Measurements from ENCODE around the gene RRP7A.
"Not testable (repeated sequence)": the region's sequence is repeated elsewhere in the genome, so short reads cannot be mapped to it uniquely, and the experiment has no call there.

The RRP7A gene

GRCh38 chr22:42515896-42516295 lies 3.7 kb downstream of the RRP7A start:
- no peak for TF ChIP-seq YY1 (IDR thresholded peaks at IDR 0.05; ENCODE audit: insufficient read depth, insufficient read length)
- no peak for TF ChIP-seq SUZ12 (IDR thresholded peaks at IDR 0.05; ENCODE audit: extremely low read depth, insufficient read depth, insufficient read length)
- TF ChIP-seq ZNF274 (IDR thresholded peaks at IDR 0.05; ENCODE audit: low read depth, low read length): no peak
- Histone ChIP-seq H3K36me3 (ENCODE audit: insufficient read depth, insufficient read length, low read length) (peaks cover 46% of the 10 kb centered on the region), H3K9ac (ENCODE audit: insufficient read length, low read depth) (no peak overlapping the region), H3K27me3 (ENCODE audit: insufficient read depth, insufficient read length) (no peaks in the 10 kb centered on the region), H3K9me3 (ENCODE audit: insufficient read depth, low read length) (no peaks in the 10 kb centered on the region), H3K4me1 (ENCODE audit: insufficient read depth, insufficient read length) (peaks cover 3% of the 10 kb centered on the region), H3K4me3 (ENCODE audit: insufficient read length, low read depth) (no peak overlapping the region)
- DNase-seq (ENCODE audit: low read depth, low spot score): no peak

- not testable (repeated sequence) for H3K9ac ChIP-seq (ENCODE audit: insufficient read length, low read depth); DNase-seq (ENCODE audit: low read depth, low spot score); H3K9me3 ChIP-seq (ENCODE audit: insufficient read depth, low read length); H3K4me3 ChIP-seq (ENCODE audit: insufficient read length, low read depth); H3K27me3 ChIP-seq (ENCODE audit: insufficient read depth, insufficient read length); H3K4me1 ChIP-seq (ENCODE audit: insufficient read depth, insufficient read length)
- H3K36me3 ChIP-seq (ENCODE audit: insufficient read depth, insufficient read length, low read length): peaks cover 48% of the 10 kb centered on the region
These were observed 4.3 kb downstream of the RRP7A start for GRCh38 chr22:42515304-42515703.

DNA sequence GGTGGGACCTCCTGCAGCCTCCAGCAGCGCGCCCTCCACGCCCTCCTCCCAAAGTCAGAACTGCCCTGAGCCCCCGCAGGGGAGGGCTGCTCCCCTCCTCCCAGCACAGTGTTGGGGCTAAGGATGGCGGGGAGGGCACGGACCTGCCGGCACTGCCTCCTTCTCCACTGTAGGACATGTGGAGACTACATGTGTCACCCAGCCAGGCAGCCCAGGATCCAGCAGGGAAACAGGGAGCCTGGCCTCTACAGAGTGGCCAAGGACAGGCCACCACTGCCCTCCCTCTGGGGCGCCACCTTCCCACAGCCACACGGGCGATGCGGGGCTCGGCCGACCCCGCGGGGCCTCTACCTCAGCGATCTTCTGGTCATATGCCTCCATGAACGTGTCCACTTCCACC lies 5.3 kb downstream of the RRP7A start:
- not testable (repeated sequence) for H3K9me3 ChIP-seq (ENCODE audit: insufficient read depth, low read length); DNase-seq (ENCODE audit: low read depth, low spot score); H3K4me3 ChIP-seq (ENCODE audit: insufficient read length, low read depth); H3K9ac ChIP-seq (ENCODE audit: insufficient read length, low read depth); H3K27me3 ChIP-seq (ENCODE audit: insufficient read depth, insufficient read length); H3K4me1 ChIP-seq (ENCODE audit: insufficient read depth, insufficient read length)
- peaks cover 48% of the 10 kb centered on the region for H3K36me3 ChIP-seq (ENCODE audit: insufficient read depth, insufficient read length, low read length)

GRCh38 chr22:42512273-42512990 lies 7.2 kb downstream of the RRP7A start:
- DNase-seq (ENCODE audit: low read depth, low spot score); H3K27me3 ChIP-seq (ENCODE audit: insufficient read depth, insufficient read length); H3K9ac ChIP-seq (ENCODE audit: insufficient read length, low read depth); H3K4me1 ChIP-seq (ENCODE audit: insufficient read depth, insufficient read length); H3K4me3 ChIP-seq (ENCODE audit: insufficient read length, low read depth); H3K9me3 ChIP-seq (ENCODE audit: insufficient read depth, low read length): not testable (repeated sequence)
- peaks cover 43% of the 10 kb centered on the region for H3K36me3 ChIP-seq (ENCODE audit: insufficient read depth, insufficient read length, low read length)

DNA sequence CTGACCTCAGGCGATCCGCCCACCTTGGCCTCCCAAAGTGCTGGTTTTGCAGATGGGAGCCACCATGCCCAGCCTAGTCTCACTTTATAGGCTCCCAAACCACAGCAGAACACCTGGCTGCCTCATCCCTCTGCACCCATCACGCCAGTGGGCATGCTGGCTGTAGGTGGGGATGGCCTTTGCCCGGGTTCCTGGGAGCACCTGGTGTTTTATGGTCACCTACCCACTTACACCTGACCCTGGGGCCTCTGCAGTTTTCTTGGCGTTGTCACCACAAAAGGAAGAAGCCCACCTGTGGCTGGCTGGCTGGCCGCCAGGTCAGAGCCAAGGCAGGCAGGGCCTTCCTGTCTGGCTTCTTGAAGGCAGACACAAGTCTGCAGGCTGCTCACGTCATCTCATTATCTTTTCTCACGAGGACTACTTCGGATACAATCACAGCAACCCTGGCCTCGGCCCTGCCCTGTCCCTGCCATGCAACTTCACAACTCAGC lies 8.2 kb downstream of the RRP7A start:
- Histone ChIP-seq H3K4me1 (ENCODE audit: insufficient read depth, insufficient read length) (peaks cover 3% of the 10 kb centered on the region), H3K9me3 (ENCODE audit: insufficient read depth, low read length) (no peaks in the 10 kb centered on the region), H3K36me3 (ENCODE audit: insufficient read depth, insufficient read length, low read length) (peaks cover 39% of the 10 kb centered on the region), H3K9ac (ENCODE audit: insufficient read length, low read depth) (no peak overlapping the region), H3K27me3 (ENCODE audit: insufficient read depth, insufficient read length) (no peaks in the 10 kb centered on the region), H3K4me3 (ENCODE audit: insufficient read length, low read depth) (no peak overlapping the region)
- TF ChIP-seq YY1 (IDR thresholded peaks at IDR 0.05; ENCODE audit: insufficient read depth, insufficient read length) (no peak), SUZ12 (IDR thresholded peaks at IDR 0.05; ENCODE audit: extremely low read depth, insufficient read depth, insufficient read length) (no peak), ZNF274 (IDR thresholded peaks at IDR 0.05; ENCODE audit: low read depth, low read length) (no peak)
- no peak for DNase-seq (ENCODE audit: low read depth, low spot score)

- Histone ChIP-seq H3K4me3 (ENCODE audit: insufficient read length, low read depth) (no peak overlapping the region), H3K27me3 (ENCODE audit: insufficient read depth, insufficient read length) (no peaks in the 10 kb centered on the region), H3K36me3 (ENCODE audit: insufficient read depth, insufficient read length, low read length) (peaks cover 25% of the 10 kb centered on the region), H3K4me1 (ENCODE audit: insufficient read depth, insufficient read length) (peaks cover 3% of the 10 kb centered on the region), H3K9me3 (ENCODE audit: insufficient read depth, low read length) (no peaks in the 10 kb centered on the region), H3K9ac (ENCODE audit: insufficient read length, low read depth) (no peak overlapping the region)
- DNase-seq (ENCODE audit: low read depth, low spot score): no peak
- TF ChIP-seq ZNF274 (IDR thresholded peaks at IDR 0.05; ENCODE audit: low read depth, low read length) (no peak), SUZ12 (IDR thresholded peaks at IDR 0.05; ENCODE audit: extremely low read depth, insufficient read depth, insufficient read length) (no peak), YY1 (IDR thresholded peaks at IDR 0.05; ENCODE audit: insufficient read depth, insufficient read length) (no peak)
These were observed 10.0 kb downstream of the RRP7A start for GRCh38 chr22:42509548-42509947.

DNA sequence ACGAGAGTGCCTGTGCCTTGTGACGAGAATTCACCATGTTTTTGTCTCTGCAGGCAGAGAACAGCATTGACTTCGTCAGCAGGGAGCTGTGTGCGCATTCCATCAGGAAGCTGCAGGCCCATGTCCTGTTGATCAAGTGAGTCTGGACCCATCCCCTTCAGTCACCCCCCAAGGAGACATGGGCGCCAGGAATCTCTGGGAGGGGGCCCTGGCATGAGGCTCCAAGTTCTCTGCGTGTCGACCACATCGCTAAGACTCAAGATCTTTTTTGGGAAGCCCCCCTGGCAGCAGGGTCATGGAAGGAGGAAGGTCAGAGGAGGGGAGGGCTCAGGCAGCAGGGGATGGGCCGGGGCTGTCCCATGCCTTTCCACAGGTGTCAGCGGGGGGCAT lies 10.6 kb downstream of the RRP7A start:
- not testable (repeated sequence) for H3K4me3 ChIP-seq (ENCODE audit: insufficient read length, low read depth); H3K9ac ChIP-seq (ENCODE audit: insufficient read length, low read depth); H3K27me3 ChIP-seq (ENCODE audit: insufficient read depth, insufficient read length); H3K9me3 ChIP-seq (ENCODE audit: insufficient read depth, low read length); H3K4me1 ChIP-seq (ENCODE audit: insufficient read depth, insufficient read length); DNase-seq (ENCODE audit: low read depth, low spot score)
- peaks cover 22% of the 10 kb centered on the region for H3K36me3 ChIP-seq (ENCODE audit: insufficient read depth, insufficient read length, low read length)

DNA sequence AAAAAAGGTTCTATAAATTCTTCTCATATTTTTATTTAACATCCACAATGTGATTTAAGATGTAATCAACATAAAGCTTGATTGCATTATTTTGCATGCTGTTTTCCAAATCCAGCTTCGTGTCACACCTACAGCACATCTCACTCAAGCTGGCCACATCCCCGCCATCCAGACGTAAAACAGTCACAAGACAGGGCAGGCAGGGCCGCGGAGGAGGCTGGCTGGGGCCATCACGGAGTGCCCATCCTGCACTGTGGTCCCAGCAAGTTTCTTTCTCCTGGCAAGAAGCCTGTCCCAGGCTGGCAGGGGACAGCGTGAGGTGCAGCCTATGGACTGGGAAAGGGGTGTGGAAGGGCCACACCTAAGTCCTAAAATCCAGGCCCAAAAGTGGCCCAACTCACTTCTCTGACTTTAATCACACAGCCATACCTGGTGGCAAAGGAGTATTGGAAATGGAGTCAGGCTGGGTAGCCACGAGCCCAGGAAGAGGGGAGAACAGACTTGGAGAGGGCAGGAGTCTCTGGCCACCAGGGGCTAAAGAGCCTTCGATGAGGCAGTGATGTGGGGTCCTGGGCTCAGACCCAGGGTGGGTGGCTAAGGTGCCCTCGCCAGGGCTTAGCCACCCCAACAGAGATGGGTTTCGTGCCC lies 11.1 kb downstream of the RRP7A start:
- H3K27me3 ChIP-seq (ENCODE audit: insufficient read depth, insufficient read length): not testable (repeated sequence)

More for the DNA sequence above, 11.1 kb downstream of the RRP7A start:
- H3K4me1 ChIP-seq (ENCODE audit: insufficient read depth, insufficient read length); H3K4me3 ChIP-seq (ENCODE audit: insufficient read length, low read depth); H3K9me3 ChIP-seq (ENCODE audit: insufficient read depth, low read length); DNase-seq (ENCODE audit: low read depth, low spot score): not testable (repeated sequence)
- Histone ChIP-seq H3K9ac (ENCODE audit: insufficient read length, low read depth) (peak overlapping the region; percentile 42), H3K36me3 (ENCODE audit: insufficient read depth, insufficient read length, low read length) (peaks cover 17% of the 10 kb centered on the region)

Measured in NT2/D1 (cell line).